ENCODE results near the gene ASXL2. TPM values are rescaled to one million over a fixed set of nuclear protein-coding genes. Genes with fewer than 3 reads are reported as not detected.

Gene ASXL2
- total and polyA plus RNA-seq, 4 experiments from 2014 or later = 6.3 to 63.6 (median 33.1) TPM

DNA sequence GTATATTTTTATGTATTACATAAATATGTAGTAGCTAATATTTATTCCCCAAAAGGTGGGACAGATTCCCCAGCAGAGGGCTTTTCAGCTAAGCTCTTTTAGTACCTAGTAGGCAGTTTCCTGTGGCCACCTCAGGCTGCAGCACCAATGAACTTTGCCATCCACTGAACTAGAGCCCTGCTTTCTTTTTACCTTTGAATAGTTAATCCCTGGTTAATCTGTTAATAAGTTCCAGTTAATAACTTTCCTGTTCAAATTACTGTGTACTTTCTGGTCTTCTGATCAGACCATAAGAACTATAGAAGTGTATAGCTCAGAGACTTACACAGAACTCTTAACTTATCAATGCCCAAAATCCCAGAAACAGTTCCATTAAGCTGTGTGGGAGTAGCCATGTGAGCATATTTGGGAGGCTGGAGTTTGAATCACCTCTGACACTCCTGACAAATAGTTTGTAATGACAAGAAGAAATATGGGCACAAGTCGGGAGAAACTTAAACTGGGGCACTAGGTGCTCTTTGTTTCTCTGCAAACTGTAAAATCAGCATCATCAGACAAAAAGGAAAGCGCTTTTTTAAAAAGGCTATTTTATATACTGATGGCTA, 40.0 kb downstream of the ASXL2 start:
- intact Hi-C loops (cut with micrococcal nuclease) = no loop called here
- ChIA-PET CTCF (ENCODE audit: partially characterized antibody) (interaction anchor here (0.9 to 8.0 kb wide), 7 partner anchors 12 to 231 kb away, joined by 3 to 43 read pairs (median 4); no protein-coding TSS in a partner anchor), POLR2A (ENCODE audit: partially characterized antibody) (interaction anchor here (0.6 kb wide), 1 partner anchor 13 kb away, joined by 3 read pairs; no protein-coding TSS in a partner anchor)
- Histone ChIP-seq H3K9me3 (ENCODE audit: control insufficient read depth in 1 of 2, low read length in 2 of 2) (no peaks in the 10 kb centered on the region), H3K4me3 (ENCODE audit: low read length in 2 of 2) (no peak overlapping the region), H3K4me1 (ENCODE audit: insufficient read depth, low read length) (no peaks in the 10 kb centered on the region), H3K36me3 (ENCODE audit: insufficient read depth, low read length) (no peaks in the 10 kb centered on the region), H3K27ac (ENCODE audit: low read depth, low read length) (no peak overlapping the region), H3K27me3 (ENCODE audit: insufficient read depth, low read length) (no peaks in the 10 kb centered on the region)
- Mint-ChIP-seq H3K36me3 (peaks cover 18 to 21% of the 10 kb centered on the region in 2 donors), H3K9me3 (peaks cover 0 to 2% (median 0%) of the 10 kb centered on the region in 8 donors), H3K27ac (peak overlapping the region in 1 of 7 donors; percentile 62), H3K4me3 (no peak overlapping the region), H3K27me3 (no peaks in the 10 kb centered on the region), H3K4me1 (peaks cover 10 to 19% (median 18%) of the 10 kb centered on the region in 4 donors)
- DNase-seq = no peak

DNA sequence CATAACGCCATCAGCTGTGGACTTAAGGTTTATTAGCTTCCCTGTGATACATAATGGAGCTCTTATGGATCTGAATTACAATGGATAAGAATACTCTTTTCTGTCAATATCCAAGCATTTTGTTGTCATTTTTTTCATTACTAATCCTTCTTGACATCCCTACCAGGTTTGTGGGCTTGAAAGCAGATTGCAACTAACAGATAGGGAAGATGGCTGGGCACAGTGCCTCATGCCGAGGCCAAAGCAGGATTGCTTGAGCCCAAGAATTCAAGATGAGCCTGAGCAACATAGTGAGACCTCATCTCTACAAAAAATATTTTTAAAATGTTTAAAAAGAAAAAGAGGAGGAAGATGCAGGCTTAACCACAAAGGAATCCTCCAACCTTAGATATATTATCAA, 42.4 kb downstream of the ASXL2 start:
- H3K4me1 Mint-ChIP-seq = peaks cover 17 to 39% (median 34%) of the 10 kb centered on the region in 4 donors
- peaks cover 15% of the 10 kb centered on the region for H3K4me1 ChIP-seq (ENCODE audit: insufficient read depth, low read length)
- no peaks in the 10 kb centered on the region for H3K36me3 ChIP-seq (ENCODE audit: insufficient read depth, low read length)
- H3K9me3 Mint-ChIP-seq = peaks cover 0 to 9% (median 4%) of the 10 kb centered on the region in 8 donors
- peak overlapping the region in 2 of 7 donors; percentile 4 to 57 for H3K27ac Mint-ChIP-seq
- H3K27ac ChIP-seq (ENCODE audit: low read depth, low read length) = no peak overlapping the region
- no peaks in the 10 kb centered on the region for H3K27me3 ChIP-seq (ENCODE audit: insufficient read depth, low read length)
- H3K4me3 Mint-ChIP-seq = no peak overlapping the region
- no peak for DNase-seq
- no peaks in the 10 kb centered on the region for H3K27me3 Mint-ChIP-seq
- ChIA-PET CTCF (ENCODE audit: partially characterized antibody) (interaction anchor here (1.9 kb wide), 1 partner anchor 19 kb away, joined by 11 read pairs; no protein-coding TSS in a partner anchor), POLR2A (ENCODE audit: partially characterized antibody) (interaction anchor here (0.7 kb wide), 1 partner anchor 10 kb away, joined by 3 read pairs; no protein-coding TSS in a partner anchor)
- no peak overlapping the region for H3K4me3 ChIP-seq (ENCODE audit: low read length in 2 of 2)
- H3K9me3 ChIP-seq (ENCODE audit: control insufficient read depth in 1 of 2, low read length in 2 of 2) = no peaks in the 10 kb centered on the region
- peaks cover 29 to 36% of the 10 kb centered on the region in 2 donors for H3K36me3 Mint-ChIP-seq
- intact Hi-C loops (cut with micrococcal nuclease) = no loop called here

DNA sequence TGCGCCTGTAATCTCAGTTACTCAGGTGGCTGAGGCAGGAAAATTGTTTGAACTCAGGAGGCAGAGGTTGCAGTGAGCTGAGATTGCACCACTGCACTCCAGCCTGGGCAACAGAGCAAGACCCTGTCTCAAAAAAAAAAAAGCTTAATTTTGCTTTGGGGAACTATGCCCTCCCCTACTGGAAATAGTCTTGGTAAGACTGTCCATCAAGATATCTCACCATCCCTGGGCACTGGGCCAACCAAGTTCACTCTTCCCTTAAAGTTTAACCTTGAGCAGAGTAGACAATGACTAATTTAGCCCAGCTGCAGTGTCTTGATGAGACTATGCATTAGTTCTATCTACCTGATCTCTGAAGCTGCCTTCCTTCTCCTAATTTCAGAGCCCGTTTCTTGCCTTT, 44.7 kb downstream of the ASXL2 start:
- Mint-ChIP-seq H3K27me3 (no peaks in the 10 kb centered on the region), H3K9me3 (peaks cover 0 to 10% (median 4%) of the 10 kb centered on the region in 8 donors), H3K36me3 (peaks cover 29 to 38% of the 10 kb centered on the region in 2 donors), H3K4me1 (peaks cover 24 to 55% (median 42%) of the 10 kb centered on the region in 4 donors), H3K27ac (peak overlapping the region in 1 of 7 donors; percentile 23), H3K4me3 (no peak overlapping the region)
- Histone ChIP-seq H3K4me3 (ENCODE audit: low read length in 2 of 2) (no peak overlapping the region), H3K9me3 (ENCODE audit: control insufficient read depth in 1 of 2, low read length in 2 of 2) (no peaks in the 10 kb centered on the region), H3K27me3 (ENCODE audit: insufficient read depth, low read length) (no peaks in the 10 kb centered on the region), H3K27ac (ENCODE audit: low read depth, low read length) (no peak overlapping the region), H3K36me3 (ENCODE audit: insufficient read depth, low read length) (no peaks in the 10 kb centered on the region), H3K4me1 (ENCODE audit: insufficient read depth, low read length) (peaks cover 28% of the 10 kb centered on the region)
- ChIA-PET CTCF (ENCODE audit: partially characterized antibody) (interaction anchor here (0.9 kb wide), 1 partner anchor 39 kb away, joined by 3 read pairs; no protein-coding TSS in a partner anchor), POLR2A (ENCODE audit: partially characterized antibody) (no interaction called here)
- intact Hi-C loops (cut with micrococcal nuclease) = no loop called here
- DNase-seq = no peak

DNA sequence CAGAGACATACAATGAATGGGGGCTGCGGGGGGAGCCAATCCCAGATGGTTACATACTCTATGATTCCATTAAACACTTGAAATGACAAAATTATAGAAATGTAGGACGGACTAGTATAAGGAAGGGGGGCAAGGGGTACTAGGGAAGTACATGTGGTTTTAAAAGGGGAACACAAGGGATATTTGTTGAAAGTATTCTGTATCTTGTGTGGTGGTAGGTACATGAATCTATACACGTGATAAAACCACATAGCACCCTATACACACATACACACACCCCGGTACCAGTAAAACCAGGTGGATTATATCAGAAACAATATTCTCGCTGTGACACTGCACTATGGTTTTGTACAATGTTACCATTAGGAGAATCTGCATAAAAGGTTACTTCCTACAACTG, 45.4 kb downstream of the ASXL2 start:
- H3K4me3 Mint-ChIP-seq = peak overlapping the region in 1 of 8 donors; percentile 11
- Histone ChIP-seq H3K27ac (ENCODE audit: low read depth, low read length) (no peak overlapping the region), H3K27me3 (ENCODE audit: insufficient read depth, low read length) (no peaks in the 10 kb centered on the region), H3K4me1 (ENCODE audit: insufficient read depth, low read length) (peaks cover 28% of the 10 kb centered on the region), H3K4me3 (ENCODE audit: low read length in 2 of 2) (no peak overlapping the region), H3K36me3 (ENCODE audit: insufficient read depth, low read length) (no peaks in the 10 kb centered on the region), H3K9me3 (ENCODE audit: control insufficient read depth in 1 of 2, low read length in 2 of 2) (no peaks in the 10 kb centered on the region)
- H3K36me3 Mint-ChIP-seq = peaks cover 27 to 38% of the 10 kb centered on the region in 2 donors
- ChIA-PET CTCF (ENCODE audit: partially characterized antibody) (no interaction called here), POLR2A (ENCODE audit: partially characterized antibody) (no interaction called here)
- peaks cover 21 to 51% (median 38%) of the 10 kb centered on the region in 4 donors for H3K4me1 Mint-ChIP-seq
- intact Hi-C loops (cut with micrococcal nuclease) = no loop called here
- H3K9me3 Mint-ChIP-seq = peaks cover 0 to 10% (median 4%) of the 10 kb centered on the region in 8 donors
- DNase-seq = no peak
- no peaks in the 10 kb centered on the region for H3K27me3 Mint-ChIP-seq
- H3K27ac Mint-ChIP-seq = peak overlapping the region in 4 of 7 donors; percentile 5 to 60 (median 30)

DNA sequence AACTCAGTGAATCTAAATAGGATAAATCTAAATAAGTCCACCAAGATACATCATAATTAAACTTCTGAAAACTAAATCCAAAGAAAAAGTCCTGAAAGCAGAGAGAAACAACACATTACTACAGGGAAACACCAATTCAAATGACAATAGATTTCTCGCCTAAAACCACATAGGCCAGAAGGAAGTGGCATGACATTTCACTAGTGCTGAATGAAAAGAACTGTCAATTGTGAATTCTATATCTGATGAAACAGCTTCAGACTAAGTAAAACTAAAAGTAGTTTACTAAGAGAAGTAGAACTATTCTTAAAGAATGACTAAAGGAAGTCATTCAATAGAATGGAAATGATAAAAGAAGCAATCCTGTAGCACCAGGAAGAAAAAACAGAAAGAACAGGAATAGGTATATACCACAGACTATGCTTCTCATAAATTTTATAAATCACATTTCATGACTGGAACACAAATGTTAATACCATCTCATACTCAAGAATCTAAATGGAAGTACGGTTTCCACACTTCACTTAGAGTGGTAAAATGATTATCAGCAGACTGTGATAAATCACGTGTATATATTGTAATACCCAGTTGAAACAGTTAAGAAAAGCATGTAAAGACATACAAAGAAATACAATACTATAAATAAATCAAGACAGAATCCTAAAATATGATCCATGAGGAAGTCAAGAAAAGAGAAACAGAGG, 46.4 kb downstream of the ASXL2 start:
- Histone ChIP-seq H3K4me1 (ENCODE audit: insufficient read depth, low read length) (peaks cover 28% of the 10 kb centered on the region), H3K27ac (ENCODE audit: low read depth, low read length) (no peak overlapping the region), H3K4me3 (ENCODE audit: low read length in 2 of 2) (no peak overlapping the region), H3K36me3 (ENCODE audit: insufficient read depth, low read length) (no peaks in the 10 kb centered on the region), H3K9me3 (ENCODE audit: control insufficient read depth in 1 of 2, low read length in 2 of 2) (no peaks in the 10 kb centered on the region), H3K27me3 (ENCODE audit: insufficient read depth, low read length) (no peaks in the 10 kb centered on the region)
- peak in 1 of 5 donors; percentile 19 for DNase-seq
- intact Hi-C loops (cut with micrococcal nuclease) = no loop called here
- CTCF ChIA-PET (ENCODE audit: partially characterized antibody) = interaction anchor here (1.5 kb wide), 1 partner anchor 21 kb away, joined by 6 read pairs; no protein-coding TSS in a partner anchor
- Mint-ChIP-seq H3K27ac (peak overlapping the region; percentile 5 to 88 (median 79)), H3K36me3 (peaks cover 25 to 41% of the 10 kb centered on the region in 2 donors), H3K4me1 (peaks cover 20 to 51% (median 39%) of the 10 kb centered on the region in 4 donors), H3K4me3 (peak overlapping the region in 6 of 8 donors; percentile 5 to 66 (median 48)), H3K9me3 (peaks cover 0 to 10% (median 4%) of the 10 kb centered on the region in 8 donors), H3K27me3 (no peaks in the 10 kb centered on the region)
- POLR2A ChIA-PET (ENCODE audit: partially characterized antibody) = interaction anchor here (0.6 to 2.3 kb wide), 2 partner anchors 37 to 100 kb away, joined by 3 to 9 read pairs; no protein-coding TSS in a partner anchor

DNA sequence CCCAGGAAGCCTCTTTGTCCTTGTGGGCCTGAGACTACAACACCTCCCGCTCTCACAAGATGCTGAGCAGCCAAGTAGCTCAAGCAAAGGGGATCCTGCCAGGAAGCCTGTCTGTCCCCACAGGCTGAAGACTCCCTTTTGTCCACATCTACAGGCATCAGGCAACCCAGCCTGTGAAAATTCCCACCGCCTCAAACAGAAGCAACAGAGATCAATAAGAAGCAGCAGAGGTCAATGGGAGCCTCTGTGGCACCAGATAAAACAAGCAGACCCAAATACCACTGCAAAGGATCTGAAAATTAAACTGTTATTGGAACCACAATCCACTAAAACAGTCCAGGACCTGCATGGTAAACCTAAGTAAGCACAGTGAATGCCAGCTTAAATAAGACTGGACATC, 48.5 kb downstream of the ASXL2 start:
- H3K4me3 Mint-ChIP-seq = peak overlapping the region in 2 of 8 donors; percentile 20 to 63
- peaks cover 34 to 69% (median 52%) of the 10 kb centered on the region in 4 donors for H3K4me1 Mint-ChIP-seq
- ChIA-PET POLR2A (ENCODE audit: partially characterized antibody) (interaction anchor here (2.3 kb wide), 1 partner anchor 35 kb away, joined by 9 read pairs; no protein-coding TSS in a partner anchor), CTCF (ENCODE audit: partially characterized antibody) (interaction anchor here (1.4 kb wide), 2 partner anchors 29 to 39 kb away, joined by 3 to 4 read pairs; no protein-coding TSS in a partner anchor)
- Histone ChIP-seq H3K9me3 (ENCODE audit: control insufficient read depth in 1 of 2, low read length in 2 of 2) (no peaks in the 10 kb centered on the region), H3K27me3 (ENCODE audit: insufficient read depth, low read length) (no peaks in the 10 kb centered on the region), H3K27ac (ENCODE audit: low read depth, low read length) (no peak overlapping the region), H3K36me3 (ENCODE audit: insufficient read depth, low read length) (no peaks in the 10 kb centered on the region), H3K4me1 (ENCODE audit: insufficient read depth, low read length) (peaks cover 45% of the 10 kb centered on the region), H3K4me3 (ENCODE audit: low read length in 2 of 2) (no peak overlapping the region)
- peaks cover 19 to 33% of the 10 kb centered on the region in 2 donors for H3K36me3 Mint-ChIP-seq
- intact Hi-C loops (cut with micrococcal nuclease) = loop anchor here (5.0 kb wide), 1 partner anchor 38 kb away; no protein-coding TSS in a partner anchor
- peak overlapping the region in 3 of 7 donors; percentile 5 to 62 (median 25) for H3K27ac Mint-ChIP-seq
- H3K27me3 Mint-ChIP-seq = no peaks in the 10 kb centered on the region
- peaks cover 0 to 10% (median 4%) of the 10 kb centered on the region in 8 donors for H3K9me3 Mint-ChIP-seq
- DNase-seq = no peak

DNA sequence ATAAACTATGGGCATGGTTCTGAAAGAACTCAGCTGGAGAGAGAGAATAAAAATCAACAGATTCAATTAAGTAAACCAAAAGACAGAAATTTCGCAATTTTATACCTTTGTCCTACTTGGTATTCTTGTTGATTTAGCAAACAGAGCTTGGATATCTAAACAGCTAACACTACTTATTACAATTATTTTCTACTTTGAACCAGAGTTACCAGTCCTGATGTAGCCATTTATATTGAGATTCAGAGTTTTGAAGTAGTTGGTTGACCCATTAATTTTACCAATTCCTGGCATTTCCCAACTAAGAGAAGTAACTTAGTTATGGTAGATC, 48.9 kb downstream of the ASXL2 start:
- peaks cover 19 to 33% of the 10 kb centered on the region in 2 donors for H3K36me3 Mint-ChIP-seq
- Histone ChIP-seq H3K27ac (ENCODE audit: low read depth, low read length) (no peak overlapping the region), H3K9me3 (ENCODE audit: control insufficient read depth in 1 of 2, low read length in 2 of 2) (no peaks in the 10 kb centered on the region), H3K27me3 (ENCODE audit: insufficient read depth, low read length) (no peaks in the 10 kb centered on the region), H3K4me3 (ENCODE audit: low read length in 2 of 2) (no peak overlapping the region), H3K4me1 (ENCODE audit: insufficient read depth, low read length) (peaks cover 50% of the 10 kb centered on the region), H3K36me3 (ENCODE audit: insufficient read depth, low read length) (no peaks in the 10 kb centered on the region)
- CTCF ChIA-PET (ENCODE audit: partially characterized antibody) = no interaction called here
- H3K4me1 Mint-ChIP-seq = peaks cover 36 to 74% (median 57%) of the 10 kb centered on the region in 4 donors
- DNase-seq = no peak
- peak overlapping the region in 2 of 7 donors; percentile 43 to 60 for H3K27ac Mint-ChIP-seq
- intact Hi-C loops (cut with micrococcal nuclease) = loop anchor here (5.0 kb wide), 1 partner anchor 37 kb away; no protein-coding TSS in a partner anchor
- H3K4me3 Mint-ChIP-seq = peak overlapping the region in 1 of 8 donors; percentile 10
- H3K27me3 Mint-ChIP-seq = no peaks in the 10 kb centered on the region
- POLR2A ChIA-PET (ENCODE audit: partially characterized antibody) = no interaction called here
- H3K9me3 Mint-ChIP-seq = peaks cover 0 to 10% (median 4%) of the 10 kb centered on the region in 8 donors

Measured in CD4-positive, alpha-beta memory T cell (primary cell).